IMR-90 (cell line): ENCODE results near the gene SMIM43. TPM values are rescaled to one million over a fixed set of nuclear protein-coding genes. Genes with fewer than 3 reads are reported as not detected.

Experiments
- ATAC-seq: fragments of 200-7000 bp; cut with Tn5 transposase; 2 replicates; pipeline ENCODE4 v1.9.1; 2020; ENCODE audit warnings: low read depth, mild to moderate bottlenecking, moderate library complexity
- BruUV-seq: library from RNA; stranded (reverse); fragments of 400-500 nt; replicated peaks from 2 replicates; lab custom pipeline; 2021; lab: Mats Ljungman, UMichigan
- CTCF ChIA-PET: fragments of 300-600 bp; formaldehyde crosslinking; extraction: SDS; loops from one replicate; lab custom pipeline; 2021; ENCODE audit warnings: antibody characterized with exemption; lab: Yijun Ruan, JAX
- POLR2A ChIA-PET: fragments of 300-600 bp; sonication (Branson Sonifier 250); formaldehyde crosslinking; loops from one replicate; lab custom pipeline; 2022; ENCODE audit warnings: antibody characterized with exemption; ENCODE audit not compliant: unreplicated experiment; lab: Charles Lee
- DNase-seq: peaks from one replicate; pipeline ENCODE4 v3.0.0; 2013
- H2AFZ ChIP-seq: replicated peaks from 2 replicates; pipeline ENCODE3; 2013; ENCODE audit warnings: low read length, mild to moderate bottlenecking; ENCODE audit not compliant: poor library complexity
- H2AK5ac ChIP-seq: 2 replicates; pipeline ENCODE4 v1.6.1; 2013; ENCODE audit warnings: low read depth, low read length, inconsistent platforms
- H2AK9ac ChIP-seq: replicated peaks from 2 replicates; pipeline ENCODE3; 2013; ENCODE audit warnings: mild to moderate bottlenecking, low read depth, low read length, moderate library complexity; ENCODE audit not compliant: poor library complexity
- H2BK120ac ChIP-seq: 2 replicates; pipeline ENCODE4 v1.6.1; 2013; ENCODE audit warnings: low read depth, low read length, inconsistent platforms
- H2BK15ac ChIP-seq: 3 replicates; pipeline ENCODE4 v1.6.1; 2013; ENCODE audit warnings: low read depth, low read length, inconsistent platforms
- H2BK20ac ChIP-seq: 2 replicates; pipeline ENCODE4 v1.6.1; 2013; ENCODE audit warnings: low read depth, mild to moderate bottlenecking, inconsistent platforms, low read length, moderate library complexity
- H2BK5ac ChIP-seq: 2 replicates; pipeline ENCODE4 v1.6.1; 2013; ENCODE audit warnings: mild to moderate bottlenecking, low read depth, low read length, inconsistent platforms; ENCODE audit not compliant: poor library complexity, severe bottlenecking
- H3K14ac ChIP-seq: replicated peaks from 2 replicates; pipeline ENCODE4 v1.6.1; 2013; ENCODE audit warnings: low read depth, low read length, inconsistent platforms
- H3K18ac ChIP-seq: 2 replicates; pipeline ENCODE4 v1.6.1; 2013; ENCODE audit warnings: low read depth, low read length, control low read depth
- H3K23ac ChIP-seq: 2 replicates; pipeline ENCODE4 v1.6.1; 2013; ENCODE audit warnings: low read depth, low read length, inconsistent platforms
- H3K27ac ChIP-seq: 2 replicates; pipeline ENCODE4 v1.5.1; 2013; ENCODE audit warnings: mild to moderate bottlenecking, control low read depth, low read length; ENCODE audit not compliant: insufficient read depth
- H3K27me3 ChIP-seq: 2 replicates; pipeline ENCODE4 v1.6.1; 2013; ENCODE audit warnings: low read length; ENCODE audit not compliant: control insufficient read depth, insufficient read depth
- H3K36me3 ChIP-seq: 2 replicates; pipeline ENCODE4 v1.6.1; 2013; ENCODE audit warnings: low read length, mixed read lengths; ENCODE audit not compliant: control insufficient read depth, insufficient read depth
- H3K4ac ChIP-seq: 2 replicates; pipeline ENCODE4 v1.6.1; 2013; ENCODE audit warnings: low read depth, low read length, inconsistent platforms
- H3K4me1 ChIP-seq: 2 replicates; pipeline ENCODE4 v1.6.1; 2013; ENCODE audit warnings: low read length, mixed read lengths; ENCODE audit not compliant: control insufficient read depth, insufficient read depth
- H3K4me2 ChIP-seq: 2 replicates; pipeline ENCODE4 v1.6.1; 2013; ENCODE audit warnings: low read depth, mild to moderate bottlenecking, control low read depth, low read length, moderate library complexity
- H3K4me3 ChIP-seq: 2 replicates; pipeline ENCODE4 v1.5.1; 2013; ENCODE audit warnings: low read depth, mild to moderate bottlenecking, control low read depth, low read length, moderate library complexity; ENCODE audit not compliant: insufficient read depth
- H3K56ac ChIP-seq: 2 replicates; pipeline ENCODE4 v1.6.1; 2013; ENCODE audit warnings: low read length, inconsistent platforms; ENCODE audit not compliant: insufficient read depth; ENCODE audit errors: extremely low read depth
- H3K79me1 ChIP-seq, 2 experiments: 2 replicates each; pipeline ENCODE4 v1.6.1; 2013; ENCODE audit warnings: low read length in 2 of 2, inconsistent platforms in 1 of 2, low read depth in 1 of 2
- H3K9ac ChIP-seq: 2 replicates; pipeline ENCODE4 v1.6.1; 2013; ENCODE audit warnings: low read depth, low read length, control low read depth
- H3K9me1 ChIP-seq: 2 replicates; pipeline ENCODE4 v1.6.1; 2013; ENCODE audit warnings: low read length, inconsistent platforms; ENCODE audit not compliant: insufficient read depth
- H3K9me3 ChIP-seq: 2 replicates; pipeline ENCODE4 v1.6.1; 2013; ENCODE audit warnings: low read length; ENCODE audit not compliant: control insufficient read depth, insufficient read depth
- H4K20me1 ChIP-seq: 2 replicates; pipeline ENCODE4 v1.6.1; 2013; ENCODE audit warnings: low read length, inconsistent platforms; ENCODE audit not compliant: insufficient read depth
- H4K5ac ChIP-seq: 2 replicates; pipeline ENCODE4 v1.6.1; 2013; ENCODE audit warnings: mild to moderate bottlenecking, low read depth, low read length, control low read depth
- H4K8ac ChIP-seq, 2 experiments: 2 replicates each; pipeline ENCODE4 v1.6.1; 2013; ENCODE audit warnings: low read depth in 2 of 2, low read length in 2 of 2, control low read depth in 1 of 2, inconsistent platforms in 1 of 2
- H4K91ac ChIP-seq: 2 replicates; pipeline ENCODE4 v1.6.1; 2013; ENCODE audit warnings: low read depth, low read length, inconsistent platforms; ENCODE audit not compliant: insufficient read depth
- BHLHE40 ChIP-seq: fragments of 150-350 bp; IDR thresholded peaks from 2 replicates; pipeline ENCODE4 v1.6.1; 2016; ENCODE audit warnings: mild to moderate bottlenecking, low read depth, low read length
- CEBPB ChIP-seq: IDR thresholded peaks from 2 replicates; pipeline ENCODE4 v1.6.1; 2012; ENCODE audit warnings: low read depth, low read length, improper control_type of control experiment
- MXI1 ChIP-seq: IDR thresholded peaks from 2 replicates; pipeline ENCODE4 v1.6.1; 2012; ENCODE audit warnings: low read depth, mild to moderate bottlenecking, low read length, moderate library complexity, borderline replicate concordance
- POLR2A ChIP-seq: IDR thresholded peaks from 2 replicates; pipeline ENCODE4 v1.6.1; 2012; ENCODE audit warnings: mild to moderate bottlenecking, low read depth, low read length
- RAD21 ChIP-seq: IDR thresholded peaks from 2 replicates; pipeline ENCODE4 v1.6.1; 2012; ENCODE audit warnings: low read length, improper control_type of control experiment
- RCOR1 ChIP-seq: IDR thresholded peaks from 2 replicates; pipeline ENCODE4 v1.6.1; 2012; ENCODE audit warnings: mild to moderate bottlenecking, low read length, improper control_type of control experiment; ENCODE audit not compliant: insufficient replicate concordance
- WGBS, 2 experiments: methylation state at CpG; one replicate each; pipeline versions ENCODE4 v1.1.5 to v1.1.7; 2013; ENCODE audit warnings: missing lambda C conversion rate in 2 of 2; ENCODE audit not compliant: insufficient read length in 1 of 2; ENCODE audit errors: extremely low coverage in 2 of 2; 5-methylcytosine and 5-hydroxymethylcytosine counted together
- dilution Hi-C: fragments of 300-500 bp; cut with HindIII; formaldehyde crosslinking; loops from one replicate; pipeline ENCODE4 v1.14.3; 2018; ENCODE audit warnings: low sequenced_read_pairs; ENCODE audit not compliant: unreplicated experiment
- in situ Hi-C: fragments of 300-500 bp; cut with MboI; formaldehyde crosslinking; loops from 3 replicates; pipeline ENCODE4 v1.14.3; 2019; ENCODE audit warnings: low sequenced_read_pairs, inconsistent platforms, mixed read lengths
- intact Hi-C: fragments of 100-400 bp; cut with micrococcal nuclease; formaldehyde crosslinking; loops from 2 replicates; pipeline ENCODE4 v1.10.0; 2022
- polyA plus RNA-seq, 3 experiments: library from polyadenylated mRNA; depleted of rRNA; stranded (reverse); fragments of >200 nt; gene quantifications; 2 replicates each; pipeline ENCODE4 v1.2.3, GENCODE V29; 2012; ENCODE audit warnings: low replicate concordance in 1 of 3
- total RNA-seq: library from RNA; depleted of rRNA; stranded (reverse); fragments of >200 nt; gene quantifications from 2 replicates; pipeline ENCODE4 v1.2.3, GENCODE V29; 2012
- TF ChIP-seq, protein P1 (sequence below): fragments of 150-350 bp; IDR thresholded peaks from 2 replicates; pipeline ENCODE4 v1.6.1; 2017; ENCODE audit warnings: mild to moderate bottlenecking, antibody characterized with exemption, low read length, low read depth

Gene SMIM43
- total and polyA plus RNA-seq, 2 of the 4 experiments (the other 2 are of a cell fraction) = 1.4 to 2.8 TPM

DNA sequence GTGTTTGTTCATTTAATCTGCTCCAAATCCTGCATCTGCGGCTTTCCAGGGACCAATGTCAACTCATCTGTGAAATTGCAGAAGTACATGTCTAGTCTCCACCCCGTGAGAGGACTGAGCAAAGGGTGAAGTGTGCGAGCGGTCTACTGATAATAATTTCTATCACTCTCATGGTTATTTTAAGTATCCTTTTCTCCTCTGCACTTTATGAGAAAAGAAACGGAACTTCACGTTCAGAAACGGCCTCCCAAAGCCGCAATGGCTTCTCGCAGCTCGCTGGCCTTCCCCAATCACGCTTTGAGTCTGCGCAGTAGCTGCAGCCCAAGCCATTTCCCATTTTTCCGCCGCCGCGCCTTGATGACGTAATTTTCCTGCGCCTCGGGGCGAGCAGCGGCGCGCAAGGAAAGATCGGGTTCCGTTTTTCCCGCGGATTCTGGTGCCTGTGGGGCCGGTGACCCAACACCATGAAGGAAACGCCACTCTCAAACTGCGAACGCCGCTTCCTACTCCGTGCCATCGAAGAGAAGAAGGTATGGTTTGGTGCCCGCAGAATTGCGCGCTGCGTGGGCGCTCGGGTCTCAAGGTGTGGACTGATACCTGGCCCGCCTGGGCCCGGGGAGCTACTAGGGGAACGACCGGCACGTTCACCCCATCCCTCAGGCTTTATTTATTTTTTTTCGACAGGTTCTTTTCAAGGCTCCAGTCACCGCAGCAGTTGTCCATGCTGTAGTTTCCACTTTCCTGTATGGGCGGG lies 36.2 kb upstream of the SMIM43 start, which contains the start of gene EXOSC9:
EXOSC9 (plus strand) TSS at position 363 of the 754 bp plus-strand sequence; CDS start at position 465, 102 bp downstream.
- POLR2A ChIA-PET = no interaction called here

More for the DNA sequence above, 36.2 kb upstream of the SMIM43 start, which contains the start of gene EXOSC9:
- Histone ChIP-seq H3K27ac (peak within 1 kb of the TSS; percentile 89), H2AK5ac (peak within 1 kb of the TSS; percentile 38), H2BK15ac (peak within 1 kb of the TSS; percentile 91; the same call in 2 of the 3 replicates), H3K79me1 (peaks cover 14 to 18% of the 10 kb centered on the region in 2 experiments; a peak in 3 of 4 replicates), H3K36me3 (peaks cover 10% of the 10 kb centered on the region), H4K8ac (peak within 1 kb of the TSS; percentile 98 to 99), H3K9me1 (0 out of 2 replicates have a peak, but pooled peaks cover 2% of the 10 kb centered on the region), H3K4me1 (peaks cover 2% of the 10 kb centered on the region; the same call in 1 of the 2 replicates), H2AFZ (peak within 1 kb of the TSS; percentile 97), H4K91ac (peak within 1 kb of the TSS; percentile 89), H3K56ac (peak within 1 kb of the TSS; percentile 94), H3K4me3 (peak within 1 kb of the TSS; percentile 67), H4K20me1 (no peaks in the 10 kb centered on the region), H4K5ac (peak within 1 kb of the TSS; percentile 94), H3K27me3 (no peaks in the 10 kb centered on the region), H2AK9ac (peak within 1 kb of the TSS; percentile 67), H2BK20ac (peak within 1 kb of the TSS; percentile 72), H3K14ac (peak within 1 kb of the TSS; percentile 98), H3K23ac (peak within 1 kb of the TSS; percentile 94), H2BK5ac (peak within 1 kb of the TSS; percentile 91), H3K4ac (peak within 1 kb of the TSS; percentile 92), H3K4me2 (peak within 1 kb of the TSS; percentile 89), H3K9me3 (no peaks in the 10 kb centered on the region), H3K9ac (peak within 1 kb of the TSS; percentile 94), H3K18ac (peak within 1 kb of the TSS; percentile 80), H2BK120ac (peak within 1 kb of the TSS; percentile 79)
- intact Hi-C loops (loop anchor here (5.0 kb wide), 1 partner anchor 119 kb away; no protein-coding TSS in a partner anchor), in situ Hi-C loops (loop anchor here (10.0 kb wide), 1 partner anchor 116 kb away; no protein-coding TSS in a partner anchor), dilution Hi-C loops (no loop called here)
- BruUV-seq = TSS peak; percentile 75
- ATAC-seq (peak; percentile 93), DNase-seq (peak; percentile 94)
- TF ChIP-seq RAD21 (0 out of 2 replicates have a peak, but pooled peaks have one; percentile 5), MXI1 (peak; percentile 81), POLR2A (peak; percentile 88), BHLHE40 (no peak), RCOR1 (no peak), CEBPB (peak; percentile 86)
- TF ChIP-seq, protein P1, sequence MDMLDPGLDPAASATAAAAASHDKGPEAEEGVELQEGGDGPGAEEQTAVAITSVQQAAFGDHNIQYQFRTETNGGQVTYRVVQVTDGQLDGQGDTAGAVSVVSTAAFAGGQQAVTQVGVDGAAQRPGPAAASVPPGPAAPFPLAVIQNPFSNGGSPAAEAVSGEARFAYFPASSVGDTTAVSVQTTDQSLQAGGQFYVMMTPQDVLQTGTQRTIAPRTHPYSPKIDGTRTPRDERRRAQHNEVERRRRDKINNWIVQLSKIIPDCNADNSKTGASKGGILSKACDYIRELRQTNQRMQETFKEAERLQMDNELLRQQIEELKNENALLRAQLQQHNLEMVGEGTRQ = peak; percentile 23; the same call in 1 of the 2 replicates
- 1% methylated on average over 27 of the region's 48 CpGs; no CpG with 5 or more reads in 1 of the 2 experiments for WGBS, 2 experiments
- CTCF ChIA-PET = no interaction called here
